A549 (cell line): ENCODE measurements around the gene AADACL4. TPM values are rescaled to one million over a fixed set of nuclear protein-coding genes. Genes with fewer than 3 reads are reported as not detected.

Experiments used
- ATAC-seq, 2 experiments: fragments of 200-7000 bp in 1 of 2; fragments of >200 bp in 1 of 2; cut with Nextera tagmentation in 1 of 2; cut with Tn5 transposase in 1 of 2; 3 replicates each; pipeline versions ENCODE4 v1.8.0 to v1.9.1; 2018 to 2020; ENCODE audit warnings: mild to moderate bottlenecking in 1 of 2, moderate library complexity in 1 of 2
- CTCF ChIA-PET: fragments of 300-600 bp; sonication (Branson Sonifier 250); formaldehyde crosslinking; extraction: SDS; loops from one replicate; lab custom pipeline; 2021; ENCODE audit warnings: antibody characterized with exemption, inconsistent platforms; lab: Yijun Ruan, JAX
- POLR2A ChIA-PET: fragments of 350-600 bp; formaldehyde crosslinking; extraction: SDS; loops from one replicate; lab custom pipeline; 2021; ENCODE audit warnings: antibody characterized with exemption, inconsistent platforms; lab: Yijun Ruan, JAX
- DNase-seq, 2 experiments: peaks; one replicate each; pipeline versions ENCODE4 v3.0.0 to v3.0.0-alpha.2; 2011 to 2016; ENCODE audit warnings: low read depth in 1 of 2, low spot score in 1 of 2
- FAIRE-seq: peaks from 2 replicates; lab custom pipeline; 2011; peaks lifted over from hg19 to GRCh38; lab: Jason Lieb, UNC
- H3K27ac ChIP-seq, 2 experiments: fragments of >200 bp; sonication (Bioruptor Twin); formaldehyde crosslinking; 3 replicates each; pipeline ENCODE4 v1.5.1; 2016 to 2017
- H3K4me1 ChIP-seq: fragments of >200 bp; sonication (Bioruptor Twin); formaldehyde crosslinking; 3 replicates; pipeline ENCODE4 v1.6.1; 2016
- H3K4me2 ChIP-seq: fragments of >200 bp; sonication (Bioruptor Twin); formaldehyde crosslinking; 3 replicates; pipeline ENCODE4 v1.6.1; 2016
- H3K4me3 ChIP-seq: fragments of >200 bp; sonication (Bioruptor Twin); formaldehyde crosslinking; 3 replicates; pipeline ENCODE4 v1.5.1; 2016
- H3K9me3 ChIP-seq: fragments of >200 bp; sonication (Bioruptor Twin); formaldehyde crosslinking; 3 replicates; pipeline ENCODE4 v1.6.1; 2016
- ATOH8 ChIP-seq: fragments of 250-450 bp; sonication (Bioruptor Pico); IDR thresholded peaks from 2 replicates; pipeline ENCODE4 v1.5.0; 2020; ENCODE audit warnings: low read depth, mild to moderate bottlenecking, moderate library complexity
- BCL3 ChIP-seq: fragments of >200 bp; sonication (Bioruptor Twin); formaldehyde crosslinking; IDR thresholded peaks from 3 replicates; pipeline ENCODE4 v1.6.1; 2016
- CHD2 ChIP-seq: fragments of 150-350 bp; IDR thresholded peaks from 2 replicates; pipeline ENCODE4 v1.6.1; 2014; ENCODE audit warnings: low read length; ENCODE audit not compliant: partially characterized antibody
- CHD4 ChIP-seq: fragments of 200-600 bp; sonication (generic); IDR thresholded peaks from 2 replicates; pipeline ENCODE4 v1.6.1; 2016; ENCODE audit warnings: antibody characterized with exemption, mild to moderate bottlenecking, borderline replicate concordance
- ELK1 ChIP-seq: fragments of 150-350 bp; IDR thresholded peaks from 2 replicates; pipeline ENCODE4 v1.6.1; 2014; ENCODE audit warnings: low read depth, mild to moderate bottlenecking, low read length
- EP300 ChIP-seq, 2 experiments: fragments of >200 bp; sonication (Bioruptor Twin); formaldehyde crosslinking; IDR thresholded peaks; 2 replicates in 1 of 2; 3 replicates in 1 of 2; pipeline ENCODE4 v1.6.1; 2016 to 2017
- FOSL2 ChIP-seq, 2 experiments: fragments of 450-650 bp in 1 of 2; fragments of >200 bp in 1 of 2; sonication (Bioruptor Twin) in 1 of 2; formaldehyde crosslinking; IDR thresholded peaks; 2 replicates each; pipeline versions ENCODE4 v1.5.0 to v1.6.1; 2016 to 2020; ENCODE audit warnings: mild to moderate bottlenecking in 1 of 2, moderate library complexity in 1 of 2
- FOXS1 ChIP-seq: fragments of 250-450 bp; sonication (Bioruptor Pico); IDR thresholded peaks from 2 replicates; pipeline ENCODE4 v1.5.0; 2020; ENCODE audit warnings: mild to moderate bottlenecking, moderate library complexity
- HES2 ChIP-seq: fragments of >200 bp; sonication (Bioruptor Twin); formaldehyde crosslinking; IDR thresholded peaks from 2 replicates; pipeline ENCODE4 v1.6.1; 2016
- HEYL ChIP-seq: fragments of 250-450 bp; sonication (Bioruptor Pico); IDR thresholded peaks from 2 replicates; pipeline ENCODE4 v1.8.0; 2021; ENCODE audit warnings: mild to moderate bottlenecking, moderate library complexity
- HOXA7 ChIP-seq: fragments of 250-450 bp; sonication (Bioruptor Pico); IDR thresholded peaks from 2 replicates; pipeline ENCODE4 v1.5.0; 2020; ENCODE audit warnings: mild to moderate bottlenecking, moderate library complexity
- HOXB13 ChIP-seq: fragments of 250-450 bp; sonication (Bioruptor Pico); IDR thresholded peaks from 2 replicates; pipeline ENCODE4 v1.5.0; 2020; ENCODE audit warnings: low read depth, mild to moderate bottlenecking, moderate library complexity
- KDM1A ChIP-seq: fragments of 200-600 bp; sonication (generic); IDR thresholded peaks from 2 replicates; pipeline ENCODE4 v1.6.1; 2016; ENCODE audit warnings: low read depth, mild to moderate bottlenecking
- MAZ ChIP-seq: fragments of 150-350 bp; IDR thresholded peaks from 2 replicates; pipeline ENCODE4 v1.6.1; 2014; ENCODE audit warnings: antibody characterized with exemption, low read depth, low read length, borderline replicate concordance
- MYC ChIP-seq: IDR thresholded peaks from 2 replicates; pipeline ENCODE4 v1.6.1; 2012; ENCODE audit warnings: mild to moderate bottlenecking, inconsistent platforms, low read length, improper control_type of control experiment, borderline replicate concordance
- NPAS2 ChIP-seq: fragments of 250-450 bp; sonication (Bioruptor Pico); IDR thresholded peaks from 2 replicates; pipeline ENCODE4 v1.8.0; 2022; ENCODE audit warnings: mild to moderate bottlenecking, moderate library complexity, borderline replicate concordance
- POLR2A ChIP-seq: IDR thresholded peaks from 2 replicates; pipeline ENCODE4 v1.6.1; 2012; ENCODE audit warnings: mild to moderate bottlenecking, low read length
- WGBS: methylation state at CpG from one replicate; pipeline ENCODE4 v1.1.6; 2017; ENCODE audit errors: missing lambda C conversion rate; 5-methylcytosine and 5-hydroxymethylcytosine counted together
- polyA plus RNA-seq, 4 experiments: library from polyadenylated mRNA; depleted of rRNA in 3 of 4; stranded (reverse); fragments of >200 nt; fragmentation: RNase III in 1 of 4; extraction: RNeasy Plus Mini Kit Qiagen cat#74134 plus additional on column Dnase treatment in 1 of 4; gene quantifications; 2 replicates in 3 of 4; 3 replicates in 1 of 4; pipeline ENCODE4 v1.2.3, GENCODE V29; 2011 to 2017
- TF ChIP-seq, protein P1 (sequence below): fragments of 200-600 bp; sonication (generic); IDR thresholded peaks from 2 replicates; pipeline ENCODE4 v1.6.1; 2016; ENCODE audit warnings: antibody characterized with exemption, mild to moderate bottlenecking, moderate library complexity
- TF ChIP-seq, protein P2 (sequence below): IDR thresholded peaks from 2 replicates; pipeline ENCODE4 v1.6.1; 2012

AADACL4 gene
- polyA plus RNA-seq, 2 of the 4 experiments (the other 2 are of a cell fraction), result not detected

DNA sequence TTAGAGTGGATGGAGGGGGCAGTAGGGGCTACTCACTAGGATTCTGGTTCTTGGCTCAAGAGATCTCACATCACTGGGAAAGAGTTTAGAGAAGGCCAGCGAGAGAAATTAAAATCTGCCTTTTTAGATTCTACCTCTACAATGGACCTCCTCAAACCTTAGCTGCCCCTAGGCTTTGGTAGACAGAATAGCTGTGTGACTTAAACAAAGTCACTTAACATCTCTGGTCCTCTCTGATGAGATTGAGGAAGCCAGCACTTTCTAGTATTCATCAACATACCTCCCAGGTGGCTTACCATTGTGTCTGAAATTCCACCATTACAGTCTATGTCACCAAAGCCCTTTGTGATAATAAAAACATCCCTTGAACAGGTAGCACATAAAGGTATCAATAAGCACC lies 18.7 kb downstream of the AADACL4 start (continued):
- TF ChIP-seq, protein P1, sequence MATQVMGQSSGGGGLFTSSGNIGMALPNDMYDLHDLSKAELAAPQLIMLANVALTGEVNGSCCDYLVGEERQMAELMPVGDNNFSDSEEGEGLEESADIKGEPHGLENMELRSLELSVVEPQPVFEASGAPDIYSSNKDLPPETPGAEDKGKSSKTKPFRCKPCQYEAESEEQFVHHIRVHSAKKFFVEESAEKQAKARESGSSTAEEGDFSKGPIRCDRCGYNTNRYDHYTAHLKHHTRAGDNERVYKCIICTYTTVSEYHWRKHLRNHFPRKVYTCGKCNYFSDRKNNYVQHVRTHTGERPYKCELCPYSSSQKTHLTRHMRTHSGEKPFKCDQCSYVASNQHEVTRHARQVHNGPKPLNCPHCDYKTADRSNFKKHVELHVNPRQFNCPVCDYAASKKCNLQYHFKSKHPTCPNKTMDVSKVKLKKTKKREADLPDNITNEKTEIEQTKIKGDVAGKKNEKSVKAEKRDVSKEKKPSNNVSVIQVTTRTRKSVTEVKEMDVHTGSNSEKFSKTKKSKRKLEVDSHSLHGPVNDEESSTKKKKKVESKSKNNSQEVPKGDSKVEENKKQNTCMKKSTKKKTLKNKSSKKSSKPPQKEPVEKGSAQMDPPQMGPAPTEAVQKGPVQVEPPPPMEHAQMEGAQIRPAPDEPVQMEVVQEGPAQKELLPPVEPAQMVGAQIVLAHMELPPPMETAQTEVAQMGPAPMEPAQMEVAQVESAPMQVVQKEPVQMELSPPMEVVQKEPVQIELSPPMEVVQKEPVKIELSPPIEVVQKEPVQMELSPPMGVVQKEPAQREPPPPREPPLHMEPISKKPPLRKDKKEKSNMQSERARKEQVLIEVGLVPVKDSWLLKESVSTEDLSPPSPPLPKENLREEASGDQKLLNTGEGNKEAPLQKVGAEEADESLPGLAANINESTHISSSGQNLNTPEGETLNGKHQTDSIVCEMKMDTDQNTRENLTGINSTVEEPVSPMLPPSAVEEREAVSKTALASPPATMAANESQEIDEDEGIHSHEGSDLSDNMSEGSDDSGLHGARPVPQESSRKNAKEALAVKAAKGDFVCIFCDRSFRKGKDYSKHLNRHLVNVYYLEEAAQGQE, result no peak
- TF ChIP-seq HEYL (CRISPR knock-in tag) (no peak), KDM1A (no peak), ELK1 (no peak), MYC (no peak), FOSL2 (IDR thresholded peaks at IDR 0.05) (no peak), FOSL2 (CRISPR knock-in tag; IDR thresholded peaks at IDR 0.05) (no peak), HOXB13 (no peak), FOXS1 (CRISPR knock-in tag) (no peak), MAZ (no peak)
- TF ChIP-seq, all 56 proteins: peak for 0

DNA sequence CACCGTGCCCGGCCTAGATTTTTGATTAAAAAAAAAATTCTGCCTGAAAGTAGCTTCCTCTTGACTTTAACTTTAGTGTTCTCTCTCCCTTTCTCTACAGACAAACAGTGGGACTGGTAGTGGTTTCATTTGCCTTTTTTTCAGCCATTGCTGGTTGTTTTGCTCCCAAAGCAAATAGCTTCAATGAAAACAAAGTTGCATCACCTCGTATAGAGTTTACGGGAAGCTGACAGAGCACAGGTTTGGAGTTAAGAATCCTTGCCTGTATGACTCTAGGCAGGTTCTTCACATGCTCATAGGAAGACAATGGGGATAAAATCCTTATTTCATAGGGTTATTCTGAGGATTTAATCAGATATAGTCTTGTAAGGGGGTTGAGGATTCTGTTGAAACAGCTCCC lies 21.6 kb downstream of the AADACL4 start:
- no peak for TF ChIP-seq FOSL2 (IDR thresholded peaks at IDR 0.05)
- no peak for TF ChIP-seq FOSL2 (CRISPR knock-in tag; IDR thresholded peaks at IDR 0.05)
- no peak for TF ChIP-seq HES2
- TF ChIP-seq NPAS2 (CRISPR knock-in tag), result no peak
- TF ChIP-seq BCL3, result no peak
- no peak for TF ChIP-seq MYC
- TF ChIP-seq CHD4, result no peak
- TF ChIP-seq HOXA7, result no peak
- TF ChIP-seq CHD2, result no peak
- no peak for TF ChIP-seq EP300 (IDR thresholded peaks at IDR 0.05)
- no peak for TF ChIP-seq ATOH8 (CRISPR knock-in tag)
- TF ChIP-seq, protein P2, sequence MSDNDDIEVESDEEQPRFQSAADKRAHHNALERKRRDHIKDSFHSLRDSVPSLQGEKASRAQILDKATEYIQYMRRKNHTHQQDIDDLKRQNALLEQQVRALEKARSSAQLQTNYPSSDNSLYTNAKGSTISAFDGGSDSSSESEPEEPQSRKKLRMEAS, result no peak
- no peak for TF ChIP-seq POLR2A
- 60% methylated on average over 4 of the region's 4 CpGs for WGBS
- POLR2A ChIA-PET, result no interaction called here
- no peaks in the 10 kb centered on the region for H3K4me1 ChIP-seq
- peaks cover 3% of the 10 kb centered on the region; the same call in 1 of the 3 replicates for H3K9me3 ChIP-seq
- no peak for DNase-seq
- no peak overlapping the region for H3K27ac ChIP-seq
- CTCF ChIA-PET, result no interaction called here
- no peak overlapping the region for H3K4me2 ChIP-seq
- no peak for FAIRE-seq
- H3K4me3 ChIP-seq, result no peak overlapping the region
- ATAC-seq, result no peak
